GM18858 (cell line): ENCODE measurements around the gene PRRC2C.
"Not testable (repeated sequence)": the region's sequence is repeated elsewhere in the genome, so short reads cannot be mapped to it uniquely, and the experiment has no call there.

ENCODE experiments used
- ATAC-seq: cut with Tn5 transposase; IDR thresholded peaks from one replicate; pipeline ENCODE4 v1.9.1; 2021; ENCODE audit not compliant: unreplicated experiment

PRRC2C gene

GRCh38 chr1:171485375-171486047 is at the start of gene PRRC2C:
Gene PRRC2C, plus strand, starts transcription at chr1:171485530. Its CDS starts 26,559 bp downstream, at chr1:171512089.
- peak; percentile 93 for ATAC-seq

- ATAC-seq = no peak
These were observed 46.9 kb upstream of the PRRC2C start for GRCh38 chr1:171438441-171438840.

- ATAC-seq = not testable (repeated sequence)
These were observed 45.1 kb upstream of the PRRC2C start for GRCh38 chr1:171440201-171440600.

GRCh38 chr1:171441278-171441895 is 43.9 kb upstream of the PRRC2C start:
- not testable (repeated sequence) for ATAC-seq

GRCh38 chr1:171446386-171446785 is 38.9 kb upstream of the PRRC2C start:
- ATAC-seq = no peak

GRCh38 chr1:171455967-171456366 is 29.4 kb upstream of the PRRC2C start:
- ATAC-seq = no peak

GRCh38 chr1:171457412-171457811 is 27.9 kb upstream of the PRRC2C start:
- no peak for ATAC-seq

- ATAC-seq = no peak
These were observed 25.2 kb upstream of the PRRC2C start for GRCh38 chr1:171460018-171460620.

- no peak for ATAC-seq
These were observed 17.7 kb upstream of the PRRC2C start for GRCh38 chr1:171467626-171468025.

GRCh38 chr1:171468120-171468750 is 17.1 kb upstream of the PRRC2C start:
- ATAC-seq = peak; percentile 87

- ATAC-seq = no peak
These were observed 14.6 kb upstream of the PRRC2C start for GRCh38 chr1:171470726-171471125.

- no peak for ATAC-seq
These were observed 13.1 kb upstream of the PRRC2C start for GRCh38 chr1:171472183-171472647.

GRCh38 chr1:171476829-171477228 is 8.5 kb upstream of the PRRC2C start:
- ATAC-seq = no peak

- ATAC-seq = no peak
These were observed 7.5 kb upstream of the PRRC2C start for GRCh38 chr1:171477804-171478203.

- ATAC-seq = no peak
These were observed 5.3 kb upstream of the PRRC2C start for GRCh38 chr1:171480035-171480434.

GRCh38 chr1:171484760-171485374 is 463 bp upstream of the PRRC2C start:
- ATAC-seq = peak; percentile 56

GRCh38 chr1:171486048-171486519 is 754 bp downstream of the PRRC2C start:
- peak; percentile 34 for ATAC-seq

- no peak for ATAC-seq
These were observed 1.7 kb downstream of the PRRC2C start for GRCh38 chr1:171487038-171487437.

GRCh38 chr1:171488190-171488929 is 3.0 kb downstream of the PRRC2C start:
- no peak for ATAC-seq

- no peak for ATAC-seq
These were observed 8.7 kb downstream of the PRRC2C start for GRCh38 chr1:171494076-171494475.
